ENCODE measurements around the gene CCDC12. TPM values are rescaled to one million over a fixed set of nuclear protein-coding genes. Genes with fewer than 3 reads are reported as not detected.

Gene CCDC12
- total RNA-seq, 2 experiments from 2014 or later: 55.0 to 56.7 TPM

DNA sequence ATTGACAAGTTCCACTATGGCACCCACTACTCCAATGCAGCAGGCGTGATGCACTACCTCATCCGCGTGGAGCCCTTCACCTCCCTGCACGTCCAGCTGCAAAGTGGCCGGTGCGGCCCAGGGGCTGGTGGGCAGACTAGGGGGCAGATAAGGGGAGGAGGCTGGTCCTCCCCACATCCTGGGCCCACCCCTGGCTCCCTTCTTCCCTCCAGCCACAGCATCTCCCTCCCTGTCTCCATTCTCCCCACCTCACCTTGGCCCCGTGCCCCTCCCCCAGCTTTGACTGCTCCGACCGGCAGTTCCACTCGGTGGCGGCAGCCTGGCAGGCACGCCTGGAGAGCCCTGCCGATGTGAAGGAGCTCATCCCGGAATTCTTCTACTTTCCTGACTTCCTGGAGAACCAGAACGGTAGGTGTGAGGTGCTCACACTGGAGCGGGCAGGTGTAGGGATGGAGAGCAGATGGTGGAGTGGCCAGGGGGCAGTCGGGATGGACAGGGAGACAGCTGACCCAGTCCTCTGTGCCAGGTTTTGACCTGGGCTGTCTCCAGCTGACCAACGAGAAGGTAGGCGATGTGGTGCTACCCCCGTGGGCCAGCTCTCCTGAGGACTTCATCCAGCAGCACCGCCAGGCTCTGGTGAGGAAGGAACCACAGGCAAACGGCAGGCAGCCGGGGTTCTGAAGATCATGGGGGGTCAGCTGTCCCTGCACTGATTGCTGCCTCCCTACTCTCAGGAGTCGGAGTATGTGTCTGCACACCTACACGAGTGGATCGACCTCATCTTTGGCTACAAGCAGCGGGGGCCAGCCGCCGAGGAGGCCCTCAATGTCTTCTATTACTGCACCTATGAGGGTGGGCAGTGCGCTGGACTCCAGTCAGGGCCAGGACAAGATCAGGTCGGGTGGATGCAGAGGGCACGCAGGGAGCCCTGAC lies 28.9 kb upstream of the CCDC12 start:
- Mint-ChIP-seq H3K4me3 (no peak overlapping the region), H3K27ac (no peak overlapping the region), H3K27me3 (no peaks in the 10 kb centered on the region), H3K9me3 (no peaks in the 10 kb centered on the region), H3K4me1 (peaks cover 5% of the 10 kb centered on the region), H3K36me3 (ENCODE audit: low read depth) (peaks cover 74% of the 10 kb centered on the region)
- ChIA-PET POLR2A (interaction anchor here (0.9 to 1.9 kb wide), 3 partner anchors 9 to 82 kb away, joined by 3 to 5 read pairs (median 3); no protein-coding TSS in a partner anchor), CTCF (no interaction called here)
- no peak for DNase-seq

DNA sequence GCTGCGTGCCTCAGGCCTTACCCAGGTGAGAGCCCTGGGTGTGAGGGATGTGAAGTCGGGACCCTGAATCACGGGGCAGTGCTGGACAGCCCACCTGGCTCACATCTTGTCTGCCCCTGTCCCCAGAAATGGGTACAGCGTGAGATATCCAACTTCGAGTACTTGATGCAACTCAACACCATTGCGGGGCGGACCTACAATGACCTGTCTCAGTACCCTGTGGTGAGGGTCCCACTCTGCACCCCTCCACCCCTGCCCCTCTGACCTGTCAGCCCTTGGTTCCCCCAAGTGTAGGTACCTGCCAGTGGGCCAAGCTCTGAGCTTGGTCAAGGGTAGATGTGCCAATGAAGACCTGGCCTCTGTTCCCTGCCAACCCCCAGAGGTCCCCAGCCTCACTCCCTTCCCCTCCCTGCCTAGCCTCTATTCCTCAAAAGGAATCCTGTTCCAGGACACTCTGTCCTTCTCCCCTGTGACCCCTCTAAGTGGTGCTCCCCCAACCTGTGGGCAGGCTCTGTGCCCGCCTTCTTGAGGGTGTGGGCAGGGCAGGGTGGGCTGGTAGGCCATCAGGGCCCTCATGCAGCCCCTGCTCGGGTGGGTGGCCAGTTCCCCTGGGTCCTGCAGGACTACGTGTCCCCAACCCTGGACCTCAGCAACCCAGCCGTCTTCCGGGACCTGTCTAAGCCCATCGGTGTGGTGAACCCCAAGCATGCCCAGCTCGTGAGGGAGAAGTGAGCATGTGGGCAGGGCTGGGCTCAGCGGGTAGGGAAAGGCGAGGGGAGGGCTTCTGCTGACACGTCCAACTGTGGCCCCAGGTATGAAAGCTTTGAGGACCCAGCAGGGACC lies 28.0 kb upstream of the CCDC12 start:
- ChIA-PET CTCF (no interaction called here), POLR2A (interaction anchor here (1.9 kb wide), 1 partner anchor 10 kb away, joined by 5 read pairs; no protein-coding TSS in a partner anchor)
- H3K4me3 Mint-ChIP-seq: no peak overlapping the region
- no peaks in the 10 kb centered on the region for H3K9me3 Mint-ChIP-seq
- DNase-seq: no peak
- no peak overlapping the region for H3K27ac Mint-ChIP-seq
- peaks cover 75% of the 10 kb centered on the region for H3K36me3 Mint-ChIP-seq (ENCODE audit: low read depth)
- no peaks in the 10 kb centered on the region for H3K27me3 Mint-ChIP-seq
- H3K4me1 Mint-ChIP-seq: peaks cover 8% of the 10 kb centered on the region

DNA sequence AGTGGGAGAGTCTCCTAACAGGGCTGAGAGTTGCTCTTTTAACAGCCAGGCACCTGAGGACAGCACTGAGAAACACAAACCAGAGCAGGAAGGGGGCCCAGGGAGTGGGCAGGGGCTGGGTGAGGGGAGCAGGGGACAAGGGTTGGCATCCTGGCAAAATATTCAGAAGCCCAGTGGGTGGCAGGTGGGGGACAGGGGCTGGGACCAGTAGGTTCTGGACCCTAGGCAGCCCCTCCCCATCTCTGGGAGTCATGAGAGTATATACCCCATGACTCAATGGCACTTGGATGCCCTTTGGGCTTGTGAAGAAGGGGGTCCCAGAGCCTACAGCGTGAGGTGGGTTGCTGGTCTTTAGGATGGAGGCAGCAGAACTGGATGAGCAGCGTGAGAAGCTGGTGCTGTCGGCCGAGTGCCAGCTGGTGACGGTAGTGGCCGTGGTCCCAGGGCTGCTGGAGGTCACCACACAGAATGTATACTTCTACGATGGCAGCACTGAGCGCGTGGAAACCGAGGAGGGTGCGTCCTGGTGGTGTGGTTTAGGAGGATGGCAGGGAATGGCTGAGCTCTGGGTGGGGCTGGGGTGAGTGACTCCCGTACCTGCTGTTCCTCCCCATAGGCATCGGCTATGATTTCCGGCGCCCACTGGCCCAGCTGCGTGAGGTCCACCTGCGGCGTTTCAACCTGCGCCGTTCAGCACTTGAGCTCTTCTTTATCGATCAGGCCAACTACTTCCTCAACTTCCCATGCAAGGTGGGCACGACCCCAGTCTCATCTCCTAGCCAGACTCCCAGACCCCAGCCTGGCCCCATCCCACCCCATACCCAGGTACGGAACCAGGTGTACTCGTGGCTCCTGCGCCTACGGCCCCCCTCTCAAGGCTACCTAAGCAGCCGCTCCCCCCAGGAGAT lies 27.2 kb upstream of the CCDC12 start:
- H3K27ac Mint-ChIP-seq: no peak overlapping the region
- H3K4me1 Mint-ChIP-seq: peaks cover 8% of the 10 kb centered on the region
- H3K27me3 Mint-ChIP-seq: no peaks in the 10 kb centered on the region
- H3K36me3 Mint-ChIP-seq (ENCODE audit: low read depth): peaks cover 75% of the 10 kb centered on the region
- no peak overlapping the region for H3K4me3 Mint-ChIP-seq
- POLR2A ChIA-PET: no interaction called here
- H3K9me3 Mint-ChIP-seq: no peaks in the 10 kb centered on the region
- CTCF ChIA-PET: no interaction called here
- DNase-seq: no peak

DNA sequence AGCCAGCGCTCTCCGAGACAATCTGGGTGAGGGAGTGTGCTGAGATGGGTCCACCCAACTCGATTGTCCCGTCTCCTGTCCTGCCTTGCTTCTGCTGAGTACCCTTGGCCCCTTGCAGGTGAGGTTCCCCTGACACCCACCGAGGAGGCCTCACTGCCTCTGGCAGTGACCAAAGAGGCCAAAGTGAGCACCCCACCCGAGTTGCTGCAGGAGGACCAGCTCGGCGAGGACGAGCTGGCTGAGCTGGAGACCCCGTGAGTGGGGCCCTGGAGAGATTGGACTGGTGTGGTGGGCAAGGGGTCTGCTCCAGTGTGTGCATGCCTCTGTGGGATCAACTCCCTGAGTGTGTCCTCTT lies 26.5 kb upstream of the CCDC12 start:
- Mint-ChIP-seq H3K4me3 (no peak overlapping the region), H3K36me3 (ENCODE audit: low read depth) (peaks cover 75% of the 10 kb centered on the region), H3K27ac (no peak overlapping the region), H3K27me3 (no peaks in the 10 kb centered on the region), H3K4me1 (peaks cover 11% of the 10 kb centered on the region), H3K9me3 (no peaks in the 10 kb centered on the region)
- DNase-seq: no peak
- POLR2A ChIA-PET: interaction anchor here (1.2 kb wide), 1 partner anchor 9 kb away, joined by 3 read pairs; no protein-coding TSS in a partner anchor
- CTCF ChIA-PET: no interaction called here

GRCh38 chr3:47002171-47003055 lies 25.9 kb upstream of the CCDC12 start:
- no peak for DNase-seq
- Mint-ChIP-seq H3K4me3 (no peak overlapping the region), H3K27ac (no peak overlapping the region), H3K36me3 (ENCODE audit: low read depth) (peaks cover 77% of the 10 kb centered on the region), H3K4me1 (peaks cover 15% of the 10 kb centered on the region), H3K27me3 (no peaks in the 10 kb centered on the region), H3K9me3 (no peaks in the 10 kb centered on the region)
- ChIA-PET CTCF (no interaction called here), POLR2A (interaction anchor here (0.7 to 1.2 kb wide), 2 partner anchors 8 to 23 kb away, joined by 3 read pairs; partner anchors contain the start of gene NBEAL2)

GRCh38 chr3:47001731-47002170 lies 25.2 kb upstream of the CCDC12 start:
- ChIA-PET CTCF (no interaction called here), POLR2A (interaction anchor here (0.7 to 1.2 kb wide), 2 partner anchors 8 to 22 kb away, joined by 3 read pairs; partner anchors contain the start of gene NBEAL2)
- no peaks in the 10 kb centered on the region for H3K9me3 Mint-ChIP-seq
- H3K4me1 Mint-ChIP-seq: peaks cover 21% of the 10 kb centered on the region
- no peak overlapping the region for H3K27ac Mint-ChIP-seq
- no peak for DNase-seq
- no peak overlapping the region for H3K4me3 Mint-ChIP-seq
- H3K36me3 Mint-ChIP-seq (ENCODE audit: low read depth): peaks cover 77% of the 10 kb centered on the region
- H3K27me3 Mint-ChIP-seq: no peaks in the 10 kb centered on the region

DNA sequence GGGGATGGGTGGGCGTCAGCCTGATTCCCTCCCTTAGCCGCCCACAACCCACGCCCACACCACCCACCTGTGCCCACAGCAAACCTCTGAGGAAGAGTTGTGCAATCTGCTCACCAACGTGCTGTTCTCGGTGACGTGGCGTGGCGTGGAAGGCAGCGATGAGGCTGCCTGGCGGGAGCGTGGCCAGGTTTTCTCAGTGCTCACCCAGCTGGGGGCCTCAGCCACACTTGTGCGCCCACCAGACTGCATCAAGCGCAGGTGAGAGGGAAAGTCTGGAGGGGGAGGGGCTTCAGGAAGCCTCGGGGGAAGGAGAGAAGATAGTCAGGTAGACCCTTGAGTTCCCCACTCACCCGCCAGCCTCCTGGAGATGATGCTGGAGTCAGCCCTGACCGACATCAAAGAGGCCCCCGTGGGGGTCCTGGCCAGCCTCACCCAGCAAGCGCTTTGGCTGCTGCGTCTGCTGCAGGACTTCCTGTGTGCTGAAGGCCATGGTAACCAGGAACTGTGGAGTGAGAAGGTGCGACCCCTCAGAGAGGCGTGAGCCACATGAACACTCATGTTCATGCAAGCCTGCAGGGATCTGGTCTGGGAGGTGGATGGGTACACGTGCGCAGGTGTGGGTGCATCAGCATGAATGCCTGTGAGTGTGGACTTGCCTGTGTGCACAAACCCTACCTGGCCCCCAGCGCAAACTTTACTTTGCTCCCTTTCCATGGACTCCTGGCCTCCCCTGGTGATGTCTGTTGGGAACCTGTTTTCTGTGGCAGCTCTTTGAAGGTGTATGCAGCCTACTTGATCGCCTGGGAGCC lies 24.6 kb upstream of the CCDC12 start:
- ChIA-PET POLR2A (no interaction called here), CTCF (no interaction called here)
- Mint-ChIP-seq H3K27ac (no peak overlapping the region), H3K36me3 (ENCODE audit: low read depth) (peaks cover 72% of the 10 kb centered on the region), H3K4me3 (no peak overlapping the region), H3K9me3 (no peaks in the 10 kb centered on the region), H3K4me1 (peaks cover 22% of the 10 kb centered on the region), H3K27me3 (no peaks in the 10 kb centered on the region)
- DNase-seq: no peak

DNA sequence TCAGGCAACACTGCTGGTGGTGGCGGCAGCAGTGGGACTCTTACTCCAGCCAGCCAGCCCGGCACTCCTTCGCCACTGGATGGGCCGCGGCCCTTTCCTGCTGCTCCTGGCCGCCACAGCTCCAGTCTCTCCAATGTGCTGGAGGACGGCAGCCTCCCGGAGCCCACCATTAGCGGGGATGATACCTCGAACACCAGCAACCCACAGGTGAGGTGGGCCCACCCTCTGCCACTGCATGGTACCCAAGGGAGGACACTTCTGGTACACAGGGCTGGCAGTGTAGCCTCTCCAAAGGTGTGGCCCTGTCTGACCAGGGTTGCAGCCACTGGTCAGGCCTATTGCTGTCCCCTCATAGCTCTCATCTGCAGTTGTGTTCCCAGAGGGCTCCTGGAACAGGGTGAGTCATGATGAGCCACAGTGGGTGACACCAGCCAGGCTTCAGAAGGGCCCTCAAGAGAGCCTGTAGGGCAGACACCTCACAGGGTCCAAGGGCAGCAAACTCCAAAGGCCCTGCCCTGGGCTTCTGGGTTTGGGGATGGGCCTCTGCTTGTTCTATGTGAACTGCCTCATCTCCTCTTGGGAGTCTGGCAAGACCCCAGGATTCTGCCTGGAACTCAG lies 23.8 kb upstream of the CCDC12 start:
- DNase-seq: no peak
- CTCF ChIA-PET: interaction anchor here (0.6 to 0.8 kb wide), 2 partner anchors 21 to 76 kb away, joined by 3 to 4 read pairs; partner anchors contain the start of gene NBEAL2
- POLR2A ChIA-PET: no interaction called here
- H3K27me3 Mint-ChIP-seq: no peaks in the 10 kb centered on the region
- H3K4me1 Mint-ChIP-seq: peaks cover 22% of the 10 kb centered on the region
- no peak overlapping the region for H3K27ac Mint-ChIP-seq
- no peak overlapping the region for H3K4me3 Mint-ChIP-seq
- H3K9me3 Mint-ChIP-seq: no peaks in the 10 kb centered on the region
- peaks cover 69% of the 10 kb centered on the region for H3K36me3 Mint-ChIP-seq (ENCODE audit: low read depth)

GRCh38 chr3:46999516-47000197 lies 23.1 kb upstream of the CCDC12 start:
- CTCF ChIA-PET: interaction anchor here (0.6 to 1.6 kb wide), 3 partner anchors 20 to 76 kb away, joined by 3 to 7 read pairs (median 4); partner anchors contain the start of gene NBEAL2
- H3K4me3 Mint-ChIP-seq: no peak overlapping the region
- H3K9me3 Mint-ChIP-seq: no peaks in the 10 kb centered on the region
- H3K4me1 Mint-ChIP-seq: peaks cover 22% of the 10 kb centered on the region
- no peak overlapping the region for H3K27ac Mint-ChIP-seq
- no peak for DNase-seq
- POLR2A ChIA-PET: interaction anchor here (1.0 to 2.4 kb wide), 2 partner anchors 7 to 12 kb away, joined by 3 to 7 read pairs; no protein-coding TSS in a partner anchor
- H3K27me3 Mint-ChIP-seq: no peaks in the 10 kb centered on the region
- peaks cover 66% of the 10 kb centered on the region for H3K36me3 Mint-ChIP-seq (ENCODE audit: low read depth)

- POLR2A ChIA-PET: interaction anchor here (1.0 to 2.4 kb wide), 11 partner anchors 8 to 89 kb away, joined by 3 to 8 read pairs (median 3); partner anchors contain the start of gene NBEAL2
- no peak overlapping the region for H3K27ac Mint-ChIP-seq
These were observed 22.4 kb upstream of the CCDC12 start for GRCh38 chr3:46998852-46999515.

More at GRCh38 chr3:46998852-46999515, 22.4 kb upstream of the CCDC12 start:
- H3K4me1 Mint-ChIP-seq: peaks cover 22% of the 10 kb centered on the region
- no peak overlapping the region for H3K4me3 Mint-ChIP-seq
- H3K27me3 Mint-ChIP-seq: no peaks in the 10 kb centered on the region
- DNase-seq: no peak
- CTCF ChIA-PET: interaction anchor here (0.8 to 3.1 kb wide), 6 partner anchors 18 to 75 kb away, joined by 4 to 18 read pairs (median 7); partner anchors contain the start of gene NBEAL2
- peaks cover 65% of the 10 kb centered on the region for H3K36me3 Mint-ChIP-seq (ENCODE audit: low read depth)
- H3K9me3 Mint-ChIP-seq: no peaks in the 10 kb centered on the region
